ENCODE results near the gene VSTM2B. TPM values are rescaled to one million over a fixed set of nuclear protein-coding genes. Genes with fewer than 3 reads are reported as not detected.

VSTM2B gene
- total RNA-seq, 4 donors from 2014 or later = not detected

GRCh38 chr19:29576046-29576606 lies 50.3 kb downstream of the VSTM2B start:
- no peak for DNase-seq
- Histone ChIP-seq H3K4me3 (no peak overlapping the region), H3K4me1 (no peaks in the 10 kb centered on the region), H3K27ac (no peak overlapping the region), H3K9me3 (no peaks in the 10 kb centered on the region), H3K27me3 (peaks cover 23% of the 10 kb centered on the region), H3K36me3 (no peaks in the 10 kb centered on the region)
- TF ChIP-seq EP300 (IDR thresholded peaks at IDR 0.05; ENCODE audit: low read depth) (no peak), POLR2A (IDR thresholded peaks at IDR 0.05) (no peak)
- 50 to 88% methylated on average over 1 to 14 of the region's 14 CpGs for WGBS, 2 donors (ENCODE audit: low coverage in 1 of 2)
- in situ Hi-C loops (cut with MboI; ENCODE audit: low pct_ligation_motif_present in 1 of 4, low pct_unique_long_range_greater_than_20kb in 1 of 4, low sequenced_read_pairs in 3 of 4) (no loop called here), intact Hi-C loops (cut with DNase I; ENCODE audit: low total_unique reads) (no loop called here)

- H3K9me3 ChIP-seq = no peaks in the 10 kb centered on the region
- no peaks in the 10 kb centered on the region for H3K4me1 ChIP-seq
- H3K27ac ChIP-seq = no peak overlapping the region
- DNase-seq = no peak
- in situ Hi-C loops (cut with MboI; ENCODE audit: low pct_ligation_motif_present in 1 of 4, low pct_unique_long_range_greater_than_20kb in 1 of 4, low sequenced_read_pairs in 3 of 4) = no loop called here
- H3K36me3 ChIP-seq = no peaks in the 10 kb centered on the region
- H3K4me3 ChIP-seq = no peak overlapping the region
- 29 to 63% methylated on average over 4 to 15 of the region's 15 CpGs for WGBS, 2 donors (ENCODE audit: low coverage in 1 of 2)
- H3K27me3 ChIP-seq = peaks cover 23% of the 10 kb centered on the region
- intact Hi-C loops (cut with DNase I; ENCODE audit: low total_unique reads) = no loop called here
- TF ChIP-seq POLR2A (IDR thresholded peaks at IDR 0.05) (no peak), CTCF (IDR thresholded peaks at IDR 0.05) (no peak), EP300 (IDR thresholded peaks at IDR 0.05; ENCODE audit: low read depth) (no peak), POLR2AphosphoS5 (IDR thresholded peaks at IDR 0.05) (no peak)
Observed at GRCh38 chr19:29576761-29577648, 51.2 kb downstream of the VSTM2B start.

GRCh38 chr19:29577649-29577963 lies 51.8 kb downstream of the VSTM2B start:
- H3K4me1 ChIP-seq = no peaks in the 10 kb centered on the region
- in situ Hi-C loops (cut with MboI; ENCODE audit: low pct_ligation_motif_present in 1 of 4, low pct_unique_long_range_greater_than_20kb in 1 of 4, low sequenced_read_pairs in 3 of 4) = no loop called here
- intact Hi-C loops (cut with DNase I; ENCODE audit: low total_unique reads) = no loop called here
- 79 to 88% methylated on average over 2 to 3 of the region's 3 CpGs for WGBS, 2 donors (ENCODE audit: low coverage in 1 of 2)
- H3K4me3 ChIP-seq = no peak overlapping the region
- TF ChIP-seq POLR2A (IDR thresholded peaks at IDR 0.05) = no peak
- no peak for TF ChIP-seq CTCF (IDR thresholded peaks at IDR 0.05)
- TF ChIP-seq EP300 (IDR thresholded peaks at IDR 0.05; ENCODE audit: low read depth) = no peak
- TF ChIP-seq POLR2AphosphoS5 (IDR thresholded peaks at IDR 0.05) = no peak
- H3K27ac ChIP-seq = no peak overlapping the region
- H3K36me3 ChIP-seq = no peaks in the 10 kb centered on the region
- H3K9me3 ChIP-seq = no peaks in the 10 kb centered on the region
- H3K27me3 ChIP-seq = peaks cover 23% of the 10 kb centered on the region
- DNase-seq = no peak

- WGBS, 2 donors (ENCODE audit: low coverage in 1 of 2) = 75 to 81% methylated on average over 7 to 8 of the region's 8 CpGs
- H3K27ac ChIP-seq = no peak overlapping the region
Observed at GRCh38 chr19:29578349-29578748, 52.6 kb downstream of the VSTM2B start.

More at GRCh38 chr19:29578349-29578748, 52.6 kb downstream of the VSTM2B start:
- peaks cover 22% of the 10 kb centered on the region for H3K27me3 ChIP-seq
- intact Hi-C loops (cut with DNase I; ENCODE audit: low total_unique reads) (no loop called here), in situ Hi-C loops (cut with MboI; ENCODE audit: low pct_ligation_motif_present in 1 of 4, low pct_unique_long_range_greater_than_20kb in 1 of 4, low sequenced_read_pairs in 3 of 4) (no loop called here)
- no peaks in the 10 kb centered on the region for H3K36me3 ChIP-seq
- no peaks in the 10 kb centered on the region for H3K4me1 ChIP-seq
- H3K4me3 ChIP-seq = no peak overlapping the region
- H3K9me3 ChIP-seq = no peaks in the 10 kb centered on the region
- TF ChIP-seq POLR2AphosphoS5 (IDR thresholded peaks at IDR 0.05) (no peak), EP300 (IDR thresholded peaks at IDR 0.05; ENCODE audit: low read depth) (no peak), CTCF (IDR thresholded peaks at IDR 0.05) (no peak), POLR2A (IDR thresholded peaks at IDR 0.05) (no peak)
- DNase-seq = no peak
